ENCODE measurements around the gene CMTM7.

CMTM7 gene

GRCh38 chr3:32467333-32468070 lies 75.8 kb downstream of the CMTM7 start (continued):
- TF ChIP-seq ZNF214 (tag by site-specific recombination; IDR thresholded peaks at IDR 0.05; ENCODE audit: borderline replicate concordance), result no peak

- H3K4me1 ChIP-seq (ENCODE audit: control insufficient read depth, insufficient read depth, low read length), result no peaks in the 10 kb centered on the region; the same call in 1 of the 2 replicates
- peaks cover 0 to 8% of the 10 kb centered on the region in 2 experiments; a peak in 1 of 3 replicates for H3K36me3 ChIP-seq (ENCODE audit: control insufficient read depth in 2 of 2, insufficient read depth in 1 of 2, low read length in 2 of 2)
- no peak overlapping the region for H3K27ac ChIP-seq (ENCODE audit: extremely low read depth, low read depth, low read length)
- H3K4me3 ChIP-seq (ENCODE audit: low read depth, low read length), result no peak overlapping the region
- no peaks in the 10 kb centered on the region for H3K9me3 ChIP-seq (ENCODE audit: control insufficient read depth, insufficient read depth, low read depth, low read length)
- TF ChIP-seq ZNF513 (tag by site-specific recombination; IDR thresholded peaks at IDR 0.05) (no peak), ZNF48 (tag by site-specific recombination; IDR thresholded peaks at IDR 0.05) (no peak), KLF1 (tag by site-specific recombination; IDR thresholded peaks at IDR 0.05) (no peak), ZNF341 (tag by site-specific recombination; IDR thresholded peaks at IDR 0.05; ENCODE audit: low read depth) (peak; percentile 54), ZNF10 (tag by site-specific recombination; IDR thresholded peaks at IDR 0.05) (no peak), MYNN (tag by site-specific recombination; IDR thresholded peaks at IDR 0.05; ENCODE audit: borderline replicate concordance) (peak; percentile 28; the same call in 1 of the 2 replicates), ZBTB48 (tag by site-specific recombination; IDR thresholded peaks at IDR 0.05) (peak; percentile 51; the same call in 1 of the 2 replicates), ZNF624 (tag by site-specific recombination; IDR thresholded peaks at IDR 0.05) (no peak), ZNF214 (tag by site-specific recombination; IDR thresholded peaks at IDR 0.05; ENCODE audit: borderline replicate concordance) (no peak)
- POLR2A ChIA-PET, result no interaction called here
- CTCF ChIA-PET, result interaction anchor here (0.6 to 6.3 kb wide), 6 partner anchors 11 to 293 kb away, joined by 3 to 57 read pairs (median 4); no protein-coding TSS in a partner anchor
Measured at GRCh38 chr3:32469151-32469874, 77.7 kb downstream of the CMTM7 start.

- peaks cover 0 to 8% of the 10 kb centered on the region in 2 experiments; a peak in 1 of 3 replicates for H3K36me3 ChIP-seq (ENCODE audit: control insufficient read depth in 2 of 2, insufficient read depth in 1 of 2, low read length in 2 of 2)
- H3K4me1 ChIP-seq (ENCODE audit: control insufficient read depth, insufficient read depth, low read length), result no peaks in the 10 kb centered on the region; the same call in 1 of the 2 replicates
- no peak overlapping the region for H3K4me3 ChIP-seq (ENCODE audit: low read depth, low read length)
- no peak overlapping the region for H3K27ac ChIP-seq (ENCODE audit: extremely low read depth, low read depth, low read length)
- POLR2A ChIA-PET, result interaction anchor here (0.7 kb wide), 1 partner anchor 115 kb away, joined by 3 read pairs; no protein-coding TSS in a partner anchor
- no peaks in the 10 kb centered on the region for H3K9me3 ChIP-seq (ENCODE audit: control insufficient read depth, insufficient read depth, low read depth, low read length)
- CTCF ChIA-PET, result interaction anchor here (0.6 to 6.3 kb wide), 4 partner anchors 16 to 174 kb away, joined by 3 to 57 read pairs (median 4); no protein-coding TSS in a partner anchor
- TF ChIP-seq ATF2 (tag by site-specific recombination; IDR thresholded peaks at IDR 0.05; ENCODE audit: low read depth) (no peak), ZNF529 (tag by site-specific recombination; IDR thresholded peaks at IDR 0.05; ENCODE audit: insufficient replicate concordance) (no peak), ZNF510 (tag by site-specific recombination; IDR thresholded peaks at IDR 0.05; ENCODE audit: insufficient replicate concordance) (no peak), ZNF555 (tag by site-specific recombination; conservative IDR thresholded peaks at IDR 0.05) (no peak), ZXDB (tag by site-specific recombination; IDR thresholded peaks at IDR 0.05) (no peak), ZNF501 (tag by site-specific recombination; IDR thresholded peaks at IDR 0.05) (no peak), ZNF112 (tag by site-specific recombination; IDR thresholded peaks at IDR 0.05) (no peak), ZNF292 (tag by site-specific recombination; IDR thresholded peaks at IDR 0.05; ENCODE audit: borderline replicate concordance, low read depth) (no peak), ZFP37 (tag by site-specific recombination; IDR thresholded peaks at IDR 0.05) (no peak), ZNF677 (tag by site-specific recombination; IDR thresholded peaks at IDR 0.05) (no peak), ZNF692 (tag by site-specific recombination; IDR thresholded peaks at IDR 0.05) (no peak), ZBTB10 (tag by site-specific recombination; IDR thresholded peaks at IDR 0.05) (no peak)
Measured at GRCh38 chr3:32470362-32470761, 78.7 kb downstream of the CMTM7 start.

Data from HEK293 (cell line).